Fibroblast of pulmonary artery (primary cell): ENCODE data around the gene ANKAR.

Experiments
- DNase-seq: peaks from one replicate; pipeline ENCODE4 v3.0.0-alpha.2; 2010; ENCODE audit warnings: low read depth
- H3K4me3 ChIP-seq: replicated peaks from 2 replicates; pipeline ENCODE4 v1.5.1; 2011; ENCODE audit warnings: low read depth, mild to moderate bottlenecking, control low read depth, low read length, moderate library complexity
- CTCF ChIP-seq: IDR thresholded peaks from 2 replicates; pipeline ENCODE4 v1.5.1; 2011; ENCODE audit warnings: mild to moderate bottlenecking, control low read depth, low read length, inconsistent platforms; ENCODE audit errors: missing control alignments

Gene ANKAR

GRCh38 chr2:189719571-189719970, 45.1 kb downstream of the ANKAR start:
- TF ChIP-seq CTCF = no peak
- no peak overlapping the region for H3K4me3 ChIP-seq
- DNase-seq = no peak

GRCh38 chr2:189723192-189723591, 48.7 kb downstream of the ANKAR start:
- no peak for DNase-seq
- H3K4me3 ChIP-seq = no peak overlapping the region
- no peak for TF ChIP-seq CTCF
